T47D (cell line): ENCODE measurements around the gene MAPRE3.

Experiments
- DNase-seq, 2 experiments: peaks; one replicate each; pipeline versions ENCODE4 v3.0.0 to v3.0.0-alpha.2; 2011 to 2012; ENCODE audit warnings: low read depth in 1 of 2, low spot score in 1 of 2
- JUND ChIP-seq: IDR thresholded peaks from 2 replicates; pipeline ENCODE4 v1.6.1; 2012; ENCODE audit warnings: low read depth
- in situ Hi-C: cut with HindIII; loops from 2 replicates; pipeline ENCODE4 v1.10.0; 2016; ENCODE audit warnings: low sequenced_read_pairs, low pct_unique_long_range_greater_than_20kb

Gene MAPRE3

GRCh38 chr2:26998323-26998722 lies 27.9 kb downstream of the MAPRE3 start:
- TF ChIP-seq JUND, result no peak
- in situ Hi-C loops, result no loop called here
- no peak for DNase-seq

- in situ Hi-C loops, result no loop called here
- TF ChIP-seq JUND, result no peak
- no peak for DNase-seq
Measured at GRCh38 chr2:27000228-27000627, 29.8 kb downstream of the MAPRE3 start.

- no peak for TF ChIP-seq JUND
- in situ Hi-C loops, result no loop called here
- no peak for DNase-seq
Measured at GRCh38 chr2:27000995-27001394, 30.6 kb downstream of the MAPRE3 start.

- TF ChIP-seq JUND, result no peak
- in situ Hi-C loops, result no loop called here
- DNase-seq, result no peak
Measured at GRCh38 chr2:27001950-27002349, 31.5 kb downstream of the MAPRE3 start.

- no peak for TF ChIP-seq JUND
- DNase-seq, result no peak
- in situ Hi-C loops, result no loop called here
Measured at GRCh38 chr2:27003007-27003406, 32.6 kb downstream of the MAPRE3 start.

GRCh38 chr2:27003857-27004256 lies 33.4 kb downstream of the MAPRE3 start:
- DNase-seq, result no peak

GRCh38 chr2:27006602-27007415 lies 36.4 kb downstream of the MAPRE3 start:
- DNase-seq, result no peak
- TF ChIP-seq JUND, result no peak
- in situ Hi-C loops, result no loop called here

More at GRCh38 chr2:27003857-27004256, 33.4 kb downstream of the MAPRE3 start:
- TF ChIP-seq JUND, result no peak
- in situ Hi-C loops, result no loop called here

- in situ Hi-C loops, result no loop called here
- no peak for TF ChIP-seq JUND
- no peak for DNase-seq
Measured at GRCh38 chr2:27007416-27008374, 37.3 kb downstream of the MAPRE3 start.

- in situ Hi-C loops, result no loop called here
- no peak for DNase-seq
- TF ChIP-seq JUND, result no peak
Measured at GRCh38 chr2:27008678-27009077, 38.2 kb downstream of the MAPRE3 start.

GRCh38 chr2:27009083-27009482 lies 38.6 kb downstream of the MAPRE3 start:
- no peak for TF ChIP-seq JUND
- no peak for DNase-seq
- in situ Hi-C loops, result no loop called here

- no peak for DNase-seq
- in situ Hi-C loops, result no loop called here
- TF ChIP-seq JUND, result no peak
Measured at GRCh38 chr2:27009716-27010115, 39.3 kb downstream of the MAPRE3 start.

GRCh38 chr2:27010139-27010538 lies 39.7 kb downstream of the MAPRE3 start:
- no peak for TF ChIP-seq JUND
- DNase-seq, result no peak
- in situ Hi-C loops, result no loop called here

GRCh38 chr2:27013738-27014137 lies 43.3 kb downstream of the MAPRE3 start:
- DNase-seq, result no peak
- in situ Hi-C loops, result no loop called here
- no peak for TF ChIP-seq JUND
